KOPT-K1 (cell line): ENCODE measurements around the gene HBZ.
"Not testable (repeated sequence)": the region's sequence is repeated elsewhere in the genome, so short reads cannot be mapped to it uniquely, and the experiment has no call there.

Source experiments
- H3K27ac ChIP-seq: fragments of 200-600 bp; sonication (generic); 2 replicates; pipeline ENCODE4 v1.5.1; 2016; ENCODE audit warnings: antibody characterized with exemption, mild to moderate bottlenecking, low read depth, low read length; ENCODE audit not compliant: poor library complexity, severe bottlenecking
- H3K36me3 ChIP-seq: fragments of 200-600 bp; sonication (generic); 2 replicates; pipeline ENCODE4 v1.5.1; 2017; ENCODE audit warnings: antibody characterized with exemption, mild to moderate bottlenecking, low read length, moderate library complexity; ENCODE audit not compliant: insufficient read depth
- H3K9me3 ChIP-seq: fragments of 200-600 bp; sonication (generic); 2 replicates; pipeline ENCODE4 v1.5.1; 2017; ENCODE audit warnings: antibody characterized with exemption, low read length, mild to moderate bottlenecking; ENCODE audit not compliant: insufficient read depth, poor library complexity, severe bottlenecking

Gene HBZ

GRCh38 chr16:123558-124350 is 28.7 kb upstream of the HBZ start:
- not testable (repeated sequence) for H3K9me3 ChIP-seq, H3K27ac ChIP-seq
- peaks cover 20% of the 10 kb centered on the region; the same call in 1 of the 2 replicates for H3K36me3 ChIP-seq

GRCh38 chr16:125011-125410 is 27.4 kb upstream of the HBZ start:
- no peak overlapping the region for H3K27ac ChIP-seq
- no peaks in the 10 kb centered on the region for H3K9me3 ChIP-seq
- H3K36me3 ChIP-seq: peaks cover 20% of the 10 kb centered on the region; the same call in 1 of the 2 replicates

- Histone ChIP-seq H3K9me3 (no peaks in the 10 kb centered on the region), H3K36me3 (peaks cover 8% of the 10 kb centered on the region; the same call in 1 of the 2 replicates)
Observed at GRCh38 chr16:129075-129474, 23.4 kb upstream of the HBZ start.

GRCh38 chr16:130533-131173 is 21.8 kb upstream of the HBZ start:
- no peak overlapping the region for H3K27ac ChIP-seq
- no peaks in the 10 kb centered on the region for H3K9me3 ChIP-seq
- no peaks in the 10 kb centered on the region for H3K36me3 ChIP-seq

More at GRCh38 chr16:129075-129474, 23.4 kb upstream of the HBZ start:
- H3K27ac ChIP-seq: peak overlapping the region; percentile 41

GRCh38 chr16:132120-132519 is 20.3 kb upstream of the HBZ start:
- H3K27ac ChIP-seq: no peak overlapping the region
- no peaks in the 10 kb centered on the region for H3K9me3 ChIP-seq
- H3K36me3 ChIP-seq: no peaks in the 10 kb centered on the region

- Histone ChIP-seq H3K27ac (no peak overlapping the region), H3K36me3 (no peaks in the 10 kb centered on the region), H3K9me3 (no peaks in the 10 kb centered on the region)
Observed at GRCh38 chr16:133716-134115, 18.7 kb upstream of the HBZ start.

- no peaks in the 10 kb centered on the region for H3K36me3 ChIP-seq
- peak overlapping the region; percentile 77 for H3K27ac ChIP-seq
- no peaks in the 10 kb centered on the region for H3K9me3 ChIP-seq
Observed at GRCh38 chr16:138049-138417, 14.4 kb upstream of the HBZ start.

GRCh38 chr16:140175-140857 is 12.1 kb upstream of the HBZ start:
- Histone ChIP-seq H3K9me3 (no peaks in the 10 kb centered on the region), H3K27ac (no peak overlapping the region), H3K36me3 (no peaks in the 10 kb centered on the region)

GRCh38 chr16:142405-142967 is 10.0 kb upstream of the HBZ start:
- no peaks in the 10 kb centered on the region for H3K9me3 ChIP-seq
- no peaks in the 10 kb centered on the region for H3K36me3 ChIP-seq
- H3K27ac ChIP-seq: no peak overlapping the region

GRCh38 chr16:143047-143446 is 9.4 kb upstream of the HBZ start:
- Histone ChIP-seq H3K36me3 (no peaks in the 10 kb centered on the region), H3K9me3 (no peaks in the 10 kb centered on the region), H3K27ac (no peak overlapping the region)

GRCh38 chr16:143456-143855 is 9.0 kb upstream of the HBZ start:
- Histone ChIP-seq H3K9me3 (no peaks in the 10 kb centered on the region), H3K36me3 (no peaks in the 10 kb centered on the region), H3K27ac (no peak overlapping the region)

GRCh38 chr16:144797-145252 is 7.6 kb upstream of the HBZ start:
- H3K27ac ChIP-seq: no peak overlapping the region
- no peaks in the 10 kb centered on the region for H3K36me3 ChIP-seq
- no peaks in the 10 kb centered on the region for H3K9me3 ChIP-seq

- Histone ChIP-seq H3K27ac (no peak overlapping the region), H3K36me3 (no peaks in the 10 kb centered on the region), H3K9me3 (no peaks in the 10 kb centered on the region)
Observed at GRCh38 chr16:146646-147045, 5.8 kb upstream of the HBZ start.

- Histone ChIP-seq H3K27ac (no peak overlapping the region), H3K9me3 (no peaks in the 10 kb centered on the region), H3K36me3 (no peaks in the 10 kb centered on the region)
Observed at GRCh38 chr16:149024-149660, 3.3 kb upstream of the HBZ start.

GRCh38 chr16:153129-153521 is 681 bp downstream of the HBZ start:
- not testable (repeated sequence) for H3K9me3 ChIP-seq, H3K27ac ChIP-seq

More at GRCh38 chr16:153129-153521, 681 bp downstream of the HBZ start:
- not testable (repeated sequence) for H3K36me3 ChIP-seq
